ENCODE measurements around the gene TNFRSF8.
A peak's percentile ranks its signal among the peaks of the same experiment; 100 is the strongest.

Gene TNFRSF8

DNA sequence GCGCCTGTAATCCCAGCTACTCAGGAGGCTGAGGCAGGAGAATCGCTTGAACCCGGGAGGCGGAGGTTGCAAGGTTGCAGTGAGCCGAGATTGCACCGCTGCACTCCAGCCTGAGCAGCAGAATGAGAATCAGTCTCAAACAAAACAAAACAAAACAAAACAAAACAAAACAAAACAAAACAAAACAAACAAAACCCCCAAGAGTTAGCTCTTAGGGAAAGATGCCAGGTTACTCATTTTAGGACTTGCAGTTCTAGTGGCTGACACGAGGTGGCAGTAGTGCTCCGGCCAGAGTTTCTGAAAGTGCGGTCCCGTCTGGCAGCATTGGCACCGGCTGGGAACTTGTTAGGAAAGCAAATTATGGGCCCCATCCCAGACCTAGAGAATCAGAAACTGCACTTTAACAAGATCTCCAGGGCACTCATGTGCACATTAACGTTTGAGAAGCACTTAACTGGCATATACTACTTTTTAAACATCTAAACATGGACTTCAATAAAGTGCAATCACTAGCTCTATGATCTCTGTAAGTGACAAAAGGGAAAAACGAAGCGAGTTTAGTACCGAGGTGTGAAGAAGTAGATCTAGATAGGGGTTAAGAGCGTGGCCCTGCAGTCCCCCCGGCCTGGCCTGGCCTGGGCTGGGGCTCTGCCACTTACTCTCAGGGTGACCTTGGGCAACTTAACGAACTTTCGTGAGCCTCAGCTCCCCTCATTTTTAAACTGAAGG is 61.8 kb downstream of the TNFRSF8 start:
- DNase-seq = no peak

DNA sequence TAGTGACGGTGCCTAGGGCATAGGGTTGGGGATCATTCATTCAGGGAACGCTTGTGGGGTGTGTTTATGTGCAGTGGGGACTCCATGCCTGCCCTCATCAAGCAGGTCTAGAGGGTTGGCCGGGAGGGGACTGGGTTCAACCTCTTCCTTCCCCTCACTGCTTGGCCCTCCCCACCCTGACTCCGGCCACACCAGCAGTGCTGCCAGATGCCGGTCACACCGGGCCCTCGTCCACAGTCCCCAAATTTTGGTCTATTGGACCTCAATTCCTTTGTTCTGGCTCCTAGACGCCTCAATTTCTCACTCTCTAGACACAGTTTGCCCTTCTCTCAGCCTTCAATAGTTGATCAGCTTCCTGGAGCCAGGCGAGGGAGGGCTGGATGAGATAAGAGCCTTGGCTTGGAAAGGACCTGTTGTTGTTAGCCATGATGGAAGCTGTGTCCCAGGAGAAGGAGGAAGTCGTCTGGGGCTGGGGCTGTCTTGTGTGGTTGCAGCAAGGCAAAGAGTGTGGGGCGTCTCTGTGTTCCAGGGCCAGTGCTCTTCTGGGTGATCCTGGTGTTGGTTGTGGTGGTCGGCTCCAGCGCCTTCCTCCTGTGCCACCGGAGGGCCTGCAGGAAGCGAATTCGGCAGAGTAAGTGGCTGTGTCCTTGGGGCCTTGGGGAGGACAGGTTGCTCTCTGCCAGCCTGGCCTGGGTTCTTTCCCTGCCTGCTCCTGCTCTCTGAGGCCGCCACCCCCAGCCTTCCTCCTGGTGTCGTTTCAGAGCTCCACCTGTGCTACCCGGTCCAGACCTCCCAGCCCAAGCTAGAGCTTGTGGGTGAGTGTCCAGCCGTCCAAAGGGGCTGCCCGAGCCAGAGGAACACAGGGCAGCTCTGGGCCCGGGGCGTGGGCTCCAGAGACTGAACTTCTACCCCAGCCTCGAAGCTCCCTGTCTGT is 62.6 kb downstream of the TNFRSF8 start:
- no peak for DNase-seq

DNA sequence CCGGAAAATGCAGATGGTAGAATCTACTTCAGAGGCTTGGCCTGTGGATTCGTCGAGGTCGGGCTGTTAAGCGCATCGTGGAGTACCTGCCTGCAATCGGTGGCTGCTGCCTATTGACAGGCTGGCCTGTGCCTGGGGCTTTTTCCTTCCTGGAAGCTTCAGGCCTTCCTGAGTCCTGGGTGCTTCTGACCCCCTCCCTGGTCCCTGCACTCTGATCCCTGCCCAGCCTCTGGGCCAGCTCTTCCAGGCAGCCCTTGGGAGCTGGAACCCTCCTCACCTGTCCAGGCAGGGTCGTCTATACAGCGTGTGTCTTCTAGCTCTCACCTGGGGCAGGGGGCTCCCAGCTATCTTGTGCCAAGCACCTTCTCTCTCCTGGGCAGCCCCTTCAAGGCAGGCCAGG is 63.7 kb downstream of the TNFRSF8 start:
- no peak for DNase-seq

DNA sequence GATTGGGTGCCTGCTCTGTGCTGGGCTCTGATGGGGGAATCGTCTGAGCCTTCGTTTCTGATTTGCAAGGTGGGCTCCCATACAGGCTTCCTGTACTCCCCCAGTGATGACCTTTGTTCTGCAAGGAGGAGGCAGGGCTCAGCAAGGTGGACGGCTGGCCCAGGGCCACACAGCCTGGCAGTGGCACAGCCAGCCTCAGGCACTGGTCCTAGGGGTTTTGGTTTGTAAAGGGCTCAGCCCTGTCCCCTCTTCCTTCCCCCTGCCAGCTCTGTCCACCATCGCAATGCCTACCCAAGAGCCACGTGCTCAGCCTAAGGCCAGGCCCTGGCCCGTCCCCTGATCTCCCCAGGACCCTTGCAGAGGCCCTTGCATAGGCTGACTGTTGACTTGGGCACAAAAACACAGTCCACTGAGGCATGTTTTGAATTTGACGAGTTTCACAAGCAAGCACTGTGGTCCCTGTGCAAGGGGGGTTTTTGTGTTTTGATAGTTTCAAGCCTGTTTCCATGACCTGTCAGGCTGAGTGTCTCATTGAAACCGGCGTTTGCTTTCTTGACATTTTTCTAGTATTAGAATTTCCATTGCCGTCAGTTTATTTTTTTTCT is 64.2 kb downstream of the TNFRSF8 start:
- no peak for DNase-seq

DNA sequence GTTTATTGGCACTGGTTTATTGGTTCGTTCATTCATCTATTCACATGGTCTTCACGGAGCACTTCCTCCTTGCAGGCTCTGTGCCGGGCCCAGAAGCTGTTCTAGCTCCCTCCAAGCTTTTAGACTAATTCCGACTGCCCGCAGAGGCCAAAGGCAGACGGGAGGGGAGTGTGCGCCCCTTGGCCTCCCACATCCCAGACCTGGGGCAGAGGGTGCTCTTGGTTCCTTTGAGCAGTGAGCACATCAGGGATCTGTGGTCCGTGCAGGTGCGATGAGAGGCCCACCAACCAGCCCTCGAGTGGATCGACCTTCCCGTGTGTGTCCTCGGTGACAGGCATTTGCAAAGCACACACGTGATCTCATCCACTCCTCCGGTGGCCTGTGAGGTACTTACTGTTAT is 65.0 kb downstream of the TNFRSF8 start:
- no peak for DNase-seq

DNA sequence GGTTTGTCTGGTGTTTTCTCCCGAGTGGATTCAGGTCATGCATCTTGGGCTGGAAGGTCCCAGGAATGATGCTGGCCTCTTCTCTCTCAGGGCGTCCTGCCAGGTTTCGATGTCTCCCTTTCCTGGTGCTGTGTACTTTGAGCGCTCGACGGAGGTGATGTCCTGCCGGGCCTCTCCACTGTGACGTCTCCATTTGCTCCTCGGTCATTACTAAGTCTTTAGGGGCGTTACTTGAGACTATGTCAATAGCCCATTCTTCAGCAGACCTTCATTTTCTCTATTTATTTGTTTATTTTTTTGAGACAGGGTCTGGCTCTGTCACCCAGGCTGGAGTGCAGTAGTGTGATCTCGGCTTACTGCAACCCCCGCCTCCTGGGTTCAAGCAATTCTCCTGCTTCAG is 66.5 kb downstream of the TNFRSF8 start:
- no peak for DNase-seq

DNA sequence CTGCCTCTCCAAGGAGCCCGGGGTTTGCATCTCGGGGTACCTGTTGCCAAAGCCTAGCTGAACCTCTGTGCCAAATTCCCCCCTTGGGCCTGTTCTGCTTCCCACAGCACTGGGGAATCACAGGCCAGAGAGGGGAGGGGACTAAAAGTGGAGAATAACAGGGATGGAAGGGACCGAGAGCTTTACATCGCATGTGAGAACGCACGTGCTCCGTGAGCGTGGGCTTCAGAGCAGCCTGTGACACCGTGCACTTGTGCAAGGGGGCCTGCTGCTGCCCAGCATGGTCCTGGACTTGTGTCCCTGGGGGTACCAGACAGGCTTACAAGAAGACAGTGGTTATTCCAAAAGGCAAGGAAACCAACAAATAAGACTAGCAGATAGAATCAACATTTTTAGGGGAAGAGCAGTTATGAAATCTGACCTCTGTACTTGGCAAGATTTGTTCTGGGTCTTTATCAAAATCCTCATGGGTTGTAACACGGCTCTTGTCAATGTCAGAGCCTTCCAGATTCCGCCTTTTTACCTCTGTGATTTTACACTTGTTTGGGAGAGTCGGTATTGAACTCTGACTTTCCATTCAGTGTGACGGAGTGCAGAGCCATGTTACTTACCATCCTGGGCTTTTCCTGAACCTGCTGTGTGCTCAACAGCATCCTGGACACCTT is 67.5 kb downstream of the TNFRSF8 start:
- no peak for DNase-seq

DNA sequence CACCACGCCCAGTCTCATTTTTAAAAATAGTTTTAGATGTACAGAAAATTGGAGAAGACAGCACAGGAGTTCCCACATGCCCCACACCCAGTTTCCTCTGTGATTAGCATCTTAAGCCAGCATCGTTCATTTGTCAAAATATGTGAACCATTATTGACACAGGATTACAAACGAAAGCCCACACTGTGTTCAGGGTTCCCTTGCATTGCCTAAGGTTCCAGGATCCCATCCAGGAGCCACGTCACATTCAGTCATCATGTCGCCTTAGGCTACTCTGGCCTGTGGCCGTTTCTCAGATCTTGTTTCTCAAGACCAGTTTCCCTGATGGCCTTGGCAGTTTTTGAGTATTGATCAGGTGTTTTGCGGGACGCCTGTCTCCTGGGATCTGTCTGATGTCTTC is 69.0 kb downstream of the TNFRSF8 start:
- DNase-seq = no peak

DNA sequence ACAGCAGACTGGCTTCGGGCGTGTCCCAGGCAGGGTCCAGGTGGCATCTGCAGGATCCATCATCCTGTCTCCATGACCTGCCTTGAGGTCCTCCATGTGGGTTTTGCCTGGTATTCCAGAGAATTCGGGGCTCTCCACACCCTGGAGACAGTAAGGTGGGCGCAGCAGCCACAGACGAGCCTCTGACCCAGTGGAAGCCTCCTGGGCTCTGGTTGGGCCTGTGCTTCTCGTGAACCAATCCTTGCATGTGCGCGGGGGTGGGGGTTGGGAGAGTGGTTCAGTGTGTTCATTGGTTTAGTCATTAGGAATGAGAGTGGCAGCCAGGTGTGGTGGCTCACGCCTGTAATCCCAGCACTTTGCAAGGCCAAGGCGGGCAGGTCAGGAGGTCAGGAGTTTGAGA is 71.6 kb downstream of the TNFRSF8 start:
- DNase-seq = no peak

DNA sequence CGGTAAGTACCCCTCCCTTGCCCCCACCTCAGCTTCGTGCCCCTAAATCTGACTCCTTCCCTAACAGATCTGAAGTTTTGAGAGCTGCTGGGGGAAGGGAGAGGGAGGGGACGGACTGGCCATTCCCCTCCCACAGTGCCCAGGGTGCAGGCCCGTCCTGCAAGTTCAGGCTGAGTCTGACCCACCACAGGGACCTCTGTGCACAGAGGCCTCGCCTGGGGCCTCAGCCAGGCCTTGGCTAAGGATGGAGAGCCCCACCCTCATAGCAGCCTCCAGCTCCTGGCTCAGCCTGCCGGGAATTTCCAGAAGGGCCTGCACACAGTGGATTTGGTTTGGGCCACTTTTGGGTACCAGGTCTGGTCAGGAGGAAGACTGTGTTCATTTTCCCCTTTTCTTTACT is 72.5 kb downstream of the TNFRSF8 start:
- DNase-seq = no peak

DNA sequence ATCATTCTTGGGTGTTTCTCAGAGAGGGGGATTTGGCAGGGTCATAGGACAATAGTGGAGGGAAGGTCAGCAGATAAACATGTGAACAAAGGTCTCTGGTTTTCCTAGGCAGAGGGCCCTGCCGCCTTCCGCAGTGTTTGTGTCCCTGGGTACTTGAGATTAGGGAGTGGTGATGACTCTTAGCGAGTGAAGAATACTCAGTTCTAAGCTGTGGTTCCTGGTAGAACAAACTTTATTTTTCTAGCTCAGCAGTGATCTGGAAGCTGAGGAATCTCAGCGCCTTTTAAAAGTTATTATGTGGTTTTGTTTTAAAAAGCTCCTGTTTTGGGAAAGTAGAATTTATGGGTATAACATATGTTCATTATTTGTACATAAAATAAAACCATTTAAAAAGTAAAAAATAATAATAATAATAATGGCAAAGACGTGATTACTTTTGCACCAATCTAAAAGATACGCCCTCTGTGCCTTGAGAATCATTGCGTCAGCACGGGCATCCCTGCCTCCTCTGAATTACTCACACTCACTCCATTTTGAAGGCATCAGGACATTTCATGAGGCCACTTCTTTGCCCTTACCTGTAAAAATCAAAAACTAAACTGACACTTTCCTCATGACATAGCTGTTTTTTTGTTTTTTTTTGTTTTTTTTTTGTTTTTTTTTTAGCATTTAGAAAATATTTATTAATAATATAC is 74.0 kb downstream of the TNFRSF8 start:
- no peak for DNase-seq

DNA sequence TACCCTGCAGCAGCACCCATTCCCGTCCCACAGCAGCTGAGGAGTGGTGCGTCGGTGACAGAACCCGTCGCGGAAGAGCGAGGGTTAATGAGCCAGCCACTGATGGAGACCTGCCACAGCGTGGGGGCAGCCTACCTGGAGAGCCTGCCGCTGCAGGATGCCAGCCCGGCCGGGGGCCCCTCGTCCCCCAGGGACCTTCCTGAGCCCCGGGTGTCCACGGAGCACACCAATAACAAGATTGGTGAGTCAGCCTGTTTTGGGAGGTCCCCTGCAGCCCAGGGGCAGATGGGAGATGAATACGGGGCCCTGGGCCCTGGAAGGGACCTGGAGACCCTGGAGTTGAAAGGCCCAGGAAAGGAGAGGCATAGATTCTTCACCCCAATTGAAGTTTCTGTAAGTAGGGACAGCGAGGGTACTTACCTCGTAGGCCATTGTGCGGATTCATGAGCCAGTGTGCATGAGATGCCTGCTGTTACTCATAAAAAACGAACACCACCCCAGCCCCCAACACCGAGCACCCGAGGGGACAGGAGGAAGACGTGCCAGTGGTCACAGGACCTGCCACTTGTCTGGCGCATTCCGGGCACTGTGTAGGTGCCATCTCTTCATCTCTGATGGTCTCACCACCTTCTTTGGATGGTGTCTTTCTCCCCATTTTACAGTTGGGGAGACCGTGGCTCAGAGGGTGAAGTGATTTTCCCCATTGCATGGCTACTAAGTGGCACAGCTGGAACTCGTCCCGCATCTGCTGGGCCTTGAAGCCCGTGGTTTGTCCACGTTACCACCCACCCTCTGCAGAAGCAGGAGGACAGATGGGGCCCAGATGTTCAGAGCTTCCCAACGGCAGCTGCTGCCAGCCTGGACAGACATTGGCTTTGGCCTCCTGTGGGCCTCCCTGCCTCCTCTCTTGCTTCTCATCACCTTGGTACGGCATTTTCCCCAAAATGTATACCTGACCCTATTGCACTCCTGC is 75.4 kb downstream of the TNFRSF8 start:
- no peak for DNase-seq

DNA sequence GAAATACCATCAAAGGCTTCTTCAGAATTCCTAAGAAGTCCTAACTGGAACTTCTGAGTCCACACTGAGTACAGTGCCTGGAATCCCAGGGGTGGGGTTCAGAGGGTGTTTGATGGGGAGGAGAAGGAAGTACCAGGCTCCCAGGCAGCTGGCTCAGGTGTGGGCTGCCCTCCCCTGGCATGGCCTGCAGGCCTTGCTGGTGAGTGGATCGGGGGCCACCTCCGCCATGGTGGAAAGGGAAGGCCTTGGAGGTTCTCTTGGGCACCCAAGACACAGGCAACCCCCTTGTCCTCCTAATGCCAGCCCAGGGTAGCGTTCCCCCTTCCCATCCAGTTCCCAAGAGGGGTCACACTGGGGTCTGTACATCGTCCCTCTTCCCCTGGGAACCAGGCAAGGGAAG is 76.9 kb downstream of the TNFRSF8 start:
- DNase-seq = no peak

DNA sequence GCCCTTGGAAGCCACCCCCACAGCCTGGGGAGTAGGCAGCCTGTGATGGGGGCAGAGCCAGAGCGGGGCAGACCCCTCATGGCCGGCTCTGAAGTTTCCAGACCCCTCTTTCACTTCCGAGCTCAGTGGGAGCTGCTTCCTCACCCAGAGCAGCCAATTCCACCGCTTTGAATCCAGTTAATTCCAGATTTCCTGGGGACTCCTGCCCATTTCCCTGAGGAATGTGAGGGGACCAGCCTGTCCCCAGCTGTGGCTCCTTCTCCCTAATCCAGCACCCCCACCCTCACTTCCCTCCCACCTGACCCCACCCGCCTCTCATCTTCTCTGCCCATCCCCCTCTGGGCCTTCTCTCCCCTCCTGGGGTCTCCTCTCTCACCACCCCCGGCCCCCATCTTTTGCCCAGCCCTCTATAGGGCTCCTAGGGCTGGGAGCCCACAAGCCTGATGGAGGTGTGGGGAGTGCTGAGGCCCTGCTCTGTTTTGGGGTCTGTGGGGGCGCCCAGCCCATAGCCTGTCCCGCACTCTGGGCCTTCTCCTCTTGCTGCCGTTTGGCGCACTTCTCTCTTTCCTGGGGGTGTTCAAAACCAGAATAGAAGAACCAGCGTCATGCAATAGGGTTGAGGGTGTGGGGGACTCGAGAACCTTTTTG is 77.5 kb downstream of the TNFRSF8 start:
- no peak for DNase-seq

DNA sequence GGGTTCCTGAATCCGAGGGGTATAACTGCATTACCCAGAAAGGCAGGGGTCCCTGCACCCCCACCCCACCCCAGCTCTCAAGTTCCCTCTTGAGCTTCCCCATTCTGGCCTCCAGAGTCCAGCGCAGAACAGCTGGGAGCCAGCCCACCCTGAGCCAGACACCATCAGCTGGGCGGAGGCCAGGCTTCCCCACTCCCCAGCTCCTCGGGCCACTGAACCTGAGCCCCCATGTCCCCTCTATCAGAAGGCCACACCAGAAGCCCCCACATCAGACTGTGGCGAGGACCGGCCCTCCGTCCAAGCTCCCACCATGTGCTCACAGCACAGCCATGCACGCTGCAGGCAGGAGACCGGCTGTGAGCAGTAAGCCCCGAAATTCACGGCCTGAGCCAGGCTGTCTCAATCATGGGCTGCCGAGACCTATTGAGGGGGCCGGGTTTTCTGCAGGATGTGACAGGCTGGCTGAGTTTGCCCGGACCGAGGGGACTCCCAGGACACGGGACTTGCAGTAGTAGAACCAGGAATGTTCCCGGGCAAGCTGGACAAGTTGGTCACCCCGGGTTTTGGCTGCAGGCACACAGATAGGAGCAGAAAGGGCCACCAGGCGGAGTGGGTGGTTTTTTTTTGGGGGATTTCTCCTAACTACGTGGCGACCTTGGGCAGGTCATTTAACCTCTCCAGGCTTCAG is 78.2 kb downstream of the TNFRSF8 start:
- DNase-seq = no peak

DNA sequence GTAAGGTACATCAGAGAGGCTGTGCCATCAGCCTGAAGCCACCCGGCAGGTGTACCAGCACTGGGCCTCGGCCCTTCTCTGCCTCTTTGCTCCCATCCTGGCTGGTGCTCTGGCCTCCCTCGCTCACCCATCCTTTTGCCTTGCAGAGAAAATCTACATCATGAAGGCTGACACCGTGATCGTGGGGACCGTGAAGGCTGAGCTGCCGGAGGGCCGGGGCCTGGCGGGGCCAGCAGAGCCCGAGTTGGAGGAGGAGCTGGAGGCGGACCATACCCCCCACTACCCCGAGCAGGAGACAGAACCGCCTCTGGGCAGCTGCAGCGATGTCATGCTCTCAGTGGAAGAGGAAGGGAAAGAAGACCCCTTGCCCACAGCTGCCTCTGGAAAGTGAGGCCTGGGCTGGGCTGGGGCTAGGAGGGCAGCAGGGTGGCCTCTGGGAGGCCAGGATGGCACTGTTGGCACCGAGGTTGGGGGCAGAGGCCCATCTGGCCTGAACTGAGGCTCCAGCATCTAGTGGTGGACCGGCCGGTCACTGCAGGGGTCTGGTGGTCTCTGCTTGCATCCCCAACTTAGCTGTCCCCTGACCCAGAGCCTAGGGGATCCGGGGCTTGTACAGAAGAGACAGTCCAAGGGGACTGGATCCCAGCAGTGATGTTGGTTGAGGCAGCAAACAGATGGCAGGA is 79.2 kb downstream of the TNFRSF8 start:
- no peak for DNase-seq

DNA sequence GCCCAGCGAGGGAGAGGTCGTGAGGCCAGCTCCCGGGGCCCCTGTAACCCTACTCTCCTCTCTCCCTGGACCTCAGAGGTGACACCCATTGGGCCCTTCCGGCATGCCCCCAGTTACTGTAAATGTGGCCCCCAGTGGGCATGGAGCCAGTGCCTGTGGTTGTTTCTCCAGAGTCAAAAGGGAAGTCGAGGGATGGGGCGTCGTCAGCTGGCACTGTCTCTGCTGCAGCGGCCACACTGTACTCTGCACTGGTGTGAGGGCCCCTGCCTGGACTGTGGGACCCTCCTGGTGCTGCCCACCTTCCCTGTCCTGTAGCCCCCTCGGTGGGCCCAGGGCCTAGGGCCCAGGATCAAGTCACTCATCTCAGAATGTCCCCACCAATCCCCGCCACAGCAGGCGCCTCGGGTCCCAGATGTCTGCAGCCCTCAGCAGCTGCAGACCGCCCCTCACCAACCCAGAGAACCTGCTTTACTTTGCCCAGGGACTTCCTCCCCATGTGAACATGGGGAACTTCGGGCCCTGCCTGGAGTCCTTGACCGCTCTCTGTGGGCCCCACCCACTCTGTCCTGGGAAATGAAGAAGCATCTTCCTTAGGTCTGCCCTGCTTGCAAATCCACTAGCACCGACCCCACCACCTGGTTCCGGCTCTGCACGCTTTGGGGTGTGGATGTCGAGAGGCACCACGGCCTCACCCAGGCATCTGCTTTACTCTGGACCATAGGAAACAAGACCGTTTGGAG is 80.0 kb downstream of the TNFRSF8 start:
- peak; percentile 3 for DNase-seq

DNA sequence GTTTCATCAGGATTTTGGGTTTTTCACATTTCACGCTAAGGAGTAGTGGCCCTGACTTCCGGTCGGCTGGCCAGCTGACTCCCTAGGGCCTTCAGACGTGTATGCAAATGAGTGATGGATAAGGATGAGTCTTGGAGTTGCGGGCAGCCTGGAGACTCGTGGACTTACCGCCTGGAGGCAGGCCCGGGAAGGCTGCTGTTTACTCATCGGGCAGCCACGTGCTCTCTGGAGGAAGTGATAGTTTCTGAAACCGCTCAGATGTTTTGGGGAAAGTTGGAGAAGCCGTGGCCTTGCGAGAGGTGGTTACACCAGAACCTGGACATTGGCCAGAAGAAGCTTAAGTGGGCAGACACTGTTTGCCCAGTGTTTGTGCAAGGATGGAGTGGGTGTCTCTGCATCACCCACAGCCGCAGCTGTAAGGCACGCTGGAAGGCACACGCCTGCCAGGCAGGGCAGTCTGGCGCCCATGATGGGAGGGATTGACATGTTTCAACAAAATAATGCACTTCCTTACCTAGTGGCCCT is 80.6 kb downstream of the TNFRSF8 start:
- DNase-seq = peak; percentile 94

DNA sequence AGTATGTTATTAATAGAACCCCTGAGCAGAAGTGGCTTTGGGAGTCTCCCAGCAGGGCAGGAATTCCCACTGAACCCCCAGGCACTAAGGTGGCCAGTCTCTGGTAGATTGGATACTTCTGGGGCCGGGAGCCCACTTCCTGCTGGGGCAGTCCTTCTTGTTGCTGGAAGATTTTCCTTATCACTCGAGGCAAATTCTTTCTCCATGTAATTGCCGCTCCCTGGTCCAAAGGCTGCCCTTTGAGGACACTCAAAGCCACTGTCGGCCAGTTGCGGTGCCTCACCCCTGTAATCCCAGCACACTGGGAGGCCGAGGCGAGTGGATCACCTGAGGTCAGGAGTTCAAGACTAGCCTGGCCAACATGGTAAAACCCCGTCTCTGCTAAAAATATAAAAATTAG is 81.1 kb downstream of the TNFRSF8 start:
- no peak for DNase-seq
